AML-193 (cell line): Measurements from ENCODE around the gene MGA.
"Not testable (repeated sequence)": the region's sequence is repeated elsewhere in the genome, so short reads cannot be mapped to it uniquely, and the experiment has no call there.

Source experiments
- DNase-seq, 2 experiments: peaks; one replicate each; lab custom pipeline; 2025; lab: John Stamatoyannopoulos, UW

Gene MGA

GRCh38 chr15:41714291-41714690 lies 54.1 kb downstream of the MGA start:
- DNase-seq: no peak

GRCh38 chr15:41716864-41717263 lies 56.7 kb downstream of the MGA start:
- no peak for DNase-seq

DNA sequence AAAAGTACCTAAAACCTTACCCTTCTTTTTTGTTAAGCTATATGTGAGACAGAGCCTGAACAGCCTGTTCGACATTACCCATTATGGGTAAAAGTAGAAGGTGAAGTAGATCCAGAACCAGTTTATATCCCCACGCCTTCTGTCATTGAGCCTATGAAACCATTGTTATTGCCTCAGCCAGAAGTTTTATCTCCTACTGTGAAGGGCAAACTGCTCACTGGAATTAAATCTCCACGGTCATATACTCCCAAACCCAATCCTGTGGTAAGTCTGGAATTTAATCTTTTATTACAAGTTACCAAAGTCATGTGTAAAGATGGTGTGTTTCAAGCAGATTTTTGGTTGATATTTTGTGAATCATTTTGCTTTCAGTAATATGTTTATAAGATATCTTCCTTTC lies 66.9 kb downstream of the MGA start:
- no peak for DNase-seq

DNA sequence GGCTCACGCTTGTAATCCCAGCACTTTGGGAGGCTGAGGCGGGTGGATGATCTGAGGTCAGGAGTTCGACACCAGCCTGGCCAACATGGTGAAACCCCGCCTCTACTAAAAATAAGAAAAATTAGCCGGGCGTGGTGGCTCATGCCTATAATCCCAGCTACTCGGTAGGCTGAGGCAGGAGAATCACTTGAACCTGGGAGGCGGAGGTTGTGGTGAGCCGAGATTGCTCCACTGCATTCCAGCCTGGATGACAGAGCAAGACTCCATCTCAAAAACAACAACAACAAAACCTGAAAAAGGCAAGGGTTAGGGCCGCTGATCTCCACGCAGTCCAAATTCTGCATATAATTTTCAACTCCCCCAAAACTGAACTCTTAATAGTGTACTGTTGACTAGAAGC lies 67.9 kb downstream of the MGA start:
- DNase-seq: not testable (repeated sequence)

DNA sequence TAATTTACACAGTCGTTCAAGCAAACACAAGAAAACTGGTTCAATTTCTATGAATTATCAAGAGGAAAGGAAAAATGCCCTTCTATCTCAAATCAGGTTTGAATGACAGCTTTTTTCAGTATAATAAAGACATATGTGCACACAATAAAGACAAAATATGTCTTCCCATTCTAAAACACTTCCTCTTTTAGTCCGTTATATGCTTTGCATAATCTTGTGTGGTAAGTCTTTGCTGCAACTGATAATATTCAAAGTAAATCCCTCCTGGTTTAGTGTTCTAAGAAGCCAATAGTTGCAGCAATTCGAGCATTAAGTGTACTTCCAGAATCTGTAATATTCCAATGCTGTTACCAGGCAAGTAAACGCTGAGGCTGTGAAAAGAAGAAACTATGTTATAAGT lies 70.3 kb downstream of the MGA start:
- DNase-seq: peak; percentile 92 to 95

DNA sequence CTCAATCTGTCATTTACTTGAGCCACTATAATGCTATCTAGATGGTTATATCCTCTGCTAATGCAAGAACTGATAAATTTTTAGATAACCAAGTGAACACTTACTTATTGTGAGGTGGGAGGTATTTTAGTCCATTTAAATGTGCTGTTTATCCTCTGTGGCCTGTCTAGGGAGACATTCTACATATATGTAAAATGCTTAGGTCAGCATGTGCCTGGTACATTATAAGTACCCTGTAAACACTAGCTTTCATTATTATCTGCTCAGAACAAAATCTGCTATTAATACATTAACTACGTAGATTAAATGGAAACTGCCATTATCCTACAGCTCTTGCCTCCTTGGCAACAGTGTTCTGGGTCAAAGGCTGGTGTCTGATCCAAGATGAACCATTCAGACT lies 72.3 kb downstream of the MGA start:
- no peak for DNase-seq

- no peak for DNase-seq
Observed at GRCh38 chr15:41734079-41734478, 73.9 kb downstream of the MGA start.

GRCh38 chr15:41735046-41735445 lies 74.8 kb downstream of the MGA start:
- DNase-seq: no peak

GRCh38 chr15:41735492-41735891 lies 75.3 kb downstream of the MGA start:
- not testable (repeated sequence) for DNase-seq

DNA sequence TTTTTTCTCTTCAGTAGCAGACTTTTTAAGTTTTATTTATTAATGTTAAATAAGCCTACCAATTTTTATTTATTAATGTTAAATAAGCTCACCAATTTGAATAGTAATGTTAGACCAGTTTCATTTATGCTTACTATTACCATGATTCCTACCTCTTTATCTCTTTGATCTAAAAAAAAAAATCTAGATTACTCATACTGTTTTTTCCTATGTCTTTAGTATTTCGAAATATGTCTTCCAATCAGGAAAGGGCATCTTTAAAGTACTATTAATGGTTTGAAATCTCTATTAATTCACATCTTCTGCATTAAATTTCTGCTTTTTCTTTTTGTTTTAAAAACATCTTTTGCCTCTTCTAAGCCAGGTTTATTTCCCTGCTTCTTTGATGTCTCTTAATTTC lies 86.6 kb downstream of the MGA start:
- DNase-seq: no peak

DNA sequence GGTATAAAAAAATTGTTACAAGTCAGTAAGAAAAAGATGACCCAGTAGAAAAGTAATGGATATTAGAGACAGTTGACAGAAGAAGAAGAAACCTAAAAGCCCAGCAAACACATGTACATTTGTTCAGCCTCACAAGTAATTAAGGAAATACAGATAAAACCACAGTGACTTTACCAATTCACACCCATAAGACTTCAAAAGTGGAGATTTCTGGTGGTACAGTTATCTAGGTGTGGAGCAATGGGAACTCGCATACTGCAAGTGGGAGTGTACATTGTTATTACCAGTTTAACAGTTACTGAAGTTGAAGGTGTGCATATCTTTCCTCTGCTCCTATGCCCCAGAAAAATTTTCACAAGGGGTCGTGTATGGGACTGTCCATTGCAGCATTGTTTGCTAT lies 96.0 kb downstream of the MGA start:
- no peak for DNase-seq

DNA sequence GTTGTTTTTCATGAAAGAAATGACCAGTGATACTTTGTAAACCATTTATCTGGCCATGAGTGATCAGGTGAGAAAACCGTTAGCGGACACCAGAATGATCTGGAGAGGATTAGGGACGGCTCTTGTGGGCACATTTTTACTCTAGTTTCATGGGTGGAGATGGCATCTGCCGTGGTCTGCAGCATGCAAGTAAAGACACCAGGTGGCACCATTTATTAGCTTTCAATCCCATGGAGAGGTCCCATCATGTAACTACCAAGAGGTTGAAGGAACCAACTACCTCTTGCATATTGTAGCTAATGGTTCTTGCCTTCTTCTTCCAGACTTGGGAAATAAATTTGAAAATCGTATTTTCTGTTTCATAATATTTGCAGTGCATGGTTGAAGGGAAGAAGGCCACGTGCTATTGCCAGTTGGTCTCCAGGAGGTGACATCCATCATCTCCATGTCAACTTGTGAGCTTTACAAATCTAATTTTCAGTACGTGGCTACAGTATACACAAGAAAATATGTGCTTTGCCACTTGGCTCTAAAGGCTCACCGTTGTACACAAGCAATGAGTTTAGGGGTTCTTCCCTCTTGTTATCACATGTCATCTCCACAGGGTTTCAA lies 112.6 kb downstream of the MGA start:
- peak; percentile 73 to 76 for DNase-seq

GRCh38 chr15:41773332-41773728 lies 113.1 kb downstream of the MGA start:
- DNase-seq: no peak

DNA sequence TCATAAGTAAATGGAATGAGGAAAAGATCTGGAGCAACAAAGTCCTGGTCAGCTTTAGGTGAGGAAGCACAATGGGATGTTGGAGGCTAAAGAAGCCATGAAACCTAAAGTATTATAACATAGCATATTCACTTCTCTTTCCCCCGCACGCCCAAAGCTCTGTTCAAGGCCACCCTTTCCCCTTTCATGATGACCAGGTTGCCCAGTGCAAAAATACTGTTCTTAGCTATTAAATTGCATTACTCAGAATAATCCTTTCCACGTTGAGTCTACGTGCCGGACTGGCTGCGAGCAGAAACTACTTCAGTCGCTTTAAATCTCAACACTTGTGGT lies 113.5 kb downstream of the MGA start:
- no peak for DNase-seq

- peak; percentile 94 to 97 for DNase-seq
Observed at GRCh38 chr15:41774062-41774881, 114.1 kb downstream of the MGA start, which contains the start of gene MAPKBP1. TSS of gene MAPKBP1 (plus strand) at chr15:41774484. CDS start at chr15:41775276, 792 bp downstream.

DNA sequence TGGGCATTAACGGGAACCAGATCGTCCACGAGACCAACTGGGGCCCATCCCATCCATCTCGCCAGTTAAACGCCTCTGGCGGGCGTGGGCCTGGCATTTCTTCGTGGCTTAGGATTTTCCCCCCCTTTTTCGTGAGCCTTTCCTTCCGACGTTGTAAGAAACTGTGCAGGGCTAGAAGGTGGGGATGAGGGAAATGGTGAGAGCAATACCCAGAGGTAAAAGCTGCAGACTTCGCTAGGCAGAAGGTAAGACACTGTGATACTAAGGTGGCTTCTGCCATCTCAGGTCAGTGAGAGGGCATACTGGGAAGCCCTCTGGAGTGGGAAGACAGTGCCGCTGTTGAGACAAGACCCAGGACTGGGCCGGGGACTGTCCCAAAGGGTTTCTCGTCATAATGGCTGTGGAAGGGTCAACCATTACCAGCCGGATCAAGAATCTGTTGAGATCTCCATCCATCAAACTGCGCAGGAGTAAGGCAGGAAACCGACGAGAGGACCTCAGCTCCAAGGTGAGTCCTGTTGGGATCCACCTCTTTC lies 114.7 kb downstream of the MGA start:
- DNase-seq: no peak

GRCh38 chr15:41775651-41776050 lies 115.4 kb downstream of the MGA start:
- DNase-seq: no peak

- no peak for DNase-seq
Observed at GRCh38 chr15:41777421-41777973, 117.3 kb downstream of the MGA start.

DNA sequence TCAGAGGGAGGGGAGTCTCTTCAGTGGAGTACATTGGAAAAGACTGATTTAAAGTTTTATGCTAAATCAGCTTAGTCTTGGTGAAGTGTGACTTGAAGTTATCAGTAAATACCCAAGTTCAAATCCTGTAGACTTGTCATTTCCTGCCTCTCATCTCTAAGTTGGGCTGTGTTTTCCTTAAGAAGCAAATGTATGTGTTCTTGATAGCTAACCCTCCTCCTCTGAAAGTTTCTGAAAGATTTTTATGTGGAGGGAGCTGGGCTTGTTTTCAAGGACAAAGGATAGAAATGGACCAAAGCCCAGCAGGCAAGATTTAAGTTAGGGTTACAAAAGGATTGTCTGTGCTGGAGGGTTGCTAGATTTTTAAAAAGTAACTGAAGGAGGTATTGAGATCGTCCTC lies 118.3 kb downstream of the MGA start:
- DNase-seq: no peak

DNA sequence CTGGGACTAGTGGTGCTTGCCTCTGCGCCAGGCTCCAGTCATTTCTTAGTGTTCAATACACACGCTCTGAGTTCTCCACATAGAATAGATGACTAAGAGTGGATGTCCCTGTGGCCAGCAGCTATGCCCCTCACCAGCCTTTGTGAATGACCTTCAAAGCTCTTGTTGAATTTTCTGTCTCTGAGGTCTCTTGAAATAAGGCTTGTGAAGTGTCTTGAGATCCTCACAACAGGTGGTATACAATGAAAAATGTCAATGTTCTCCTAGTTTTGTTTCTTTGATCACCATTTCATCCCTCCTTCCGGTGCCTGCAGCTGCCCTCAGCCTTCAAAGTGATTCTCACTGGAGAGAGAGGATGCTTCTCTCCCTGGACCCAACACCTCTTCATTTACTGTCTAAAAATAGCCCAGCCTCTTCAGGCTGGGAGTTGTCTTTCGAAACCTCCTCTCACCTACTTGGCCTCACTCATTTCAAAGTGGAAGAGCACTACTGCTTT lies 119.5 kb downstream of the MGA start:
- DNase-seq: no peak

DNA sequence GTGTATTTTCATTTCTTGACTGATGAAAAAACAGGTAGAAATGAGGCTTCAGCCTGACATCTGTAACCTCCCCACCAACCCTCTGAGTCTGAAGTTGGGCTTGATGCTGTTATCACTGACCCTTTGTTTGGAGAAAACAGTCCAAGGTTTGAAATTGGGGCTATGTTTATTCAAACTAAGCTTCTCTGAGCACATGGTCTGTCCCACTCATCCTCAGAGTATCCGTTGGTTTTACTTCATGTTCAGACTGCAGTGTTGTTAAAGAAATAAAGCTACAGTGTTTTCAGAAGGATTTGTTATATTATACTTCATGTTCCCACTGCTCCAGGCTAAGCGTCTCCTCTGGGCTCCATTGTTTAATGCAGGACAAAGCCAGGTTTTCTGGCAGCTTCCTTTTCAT lies 120.1 kb downstream of the MGA start:
- no peak for DNase-seq

GRCh38 chr15:41780727-41781126 lies 120.5 kb downstream of the MGA start:
- DNase-seq: no peak
